GM13977 (cell line): ENCODE results near the gene NAGPA.

Experiments used
- DNase-seq: peaks from one replicate; pipeline ENCODE4 v3.0.0; 2012; ENCODE audit warnings: low spot score
- CTCF ChIP-seq: IDR thresholded peaks from 2 replicates; pipeline ENCODE4 v1.5.1; 2012; ENCODE audit warnings: mild to moderate bottlenecking, control low read depth; ENCODE audit not compliant: insufficient read depth; ENCODE audit errors: extremely low read depth, missing control alignments
- in situ Hi-C: fragments of 300-500 bp; cut with MboI; formaldehyde crosslinking; loops from one replicate; pipeline ENCODE4 v1.12.0; 2022; ENCODE audit warnings: low sequenced_read_pairs, low pct_unique_long_range_greater_than_20kb, mixed read lengths, inconsistent platforms; ENCODE audit not compliant: unreplicated experiment

NAGPA gene

GRCh38 chr16:5001986-5002385 lies 31.7 kb downstream of the NAGPA start:
- in situ Hi-C loops = no loop called here
- no peak for TF ChIP-seq CTCF
- DNase-seq = no peak

- no peak for TF ChIP-seq CTCF
- in situ Hi-C loops = no loop called here
- no peak for DNase-seq
Measured at GRCh38 chr16:5001571-5001970, 32.2 kb downstream of the NAGPA start.

- TF ChIP-seq CTCF = no peak
- in situ Hi-C loops = no loop called here
- no peak for DNase-seq
Measured at GRCh38 chr16:5000573-5001001, 33.1 kb downstream of the NAGPA start.

GRCh38 chr16:4994719-4995434 lies 38.9 kb downstream of the NAGPA start:
- in situ Hi-C loops = no loop called here
- no peak for TF ChIP-seq CTCF
- no peak for DNase-seq

- TF ChIP-seq CTCF = no peak
- in situ Hi-C loops = no loop called here
- DNase-seq = no peak
Measured at GRCh38 chr16:4991754-4992153, 42.0 kb downstream of the NAGPA start.

- TF ChIP-seq CTCF = no peak
- DNase-seq = no peak
- in situ Hi-C loops = no loop called here
Measured at GRCh38 chr16:4990415-4990814, 43.3 kb downstream of the NAGPA start.
